Smooth muscle cell (in vitro differentiated cells): ENCODE data around the gene MLX. TPM values are rescaled to one million over a fixed set of nuclear protein-coding genes. Genes with fewer than 3 reads are reported as not detected.

Source experiments
- DNase-seq: peaks from one replicate; lab custom pipeline; 2025; ENCODE audit not compliant: unreplicated experiment; lab: John Stamatoyannopoulos, UW
- H2AFZ ChIP-seq: fragments of 200-600 bp; sonication (generic); 2 replicates; pipeline ENCODE4 v1.6.0; 2016; ENCODE audit warnings: antibody characterized with exemption, low read depth, mild to moderate bottlenecking
- H3F3A ChIP-seq: fragments of 200-600 bp; sonication (generic); 2 replicates; pipeline ENCODE4 v1.6.0; 2017; ENCODE audit warnings: antibody characterized with exemption, low read depth
- H3K27ac ChIP-seq: fragments of 200-600 bp; sonication (generic); 2 replicates; pipeline ENCODE4 v1.5.1; 2016; ENCODE audit warnings: low read depth, mild to moderate bottlenecking
- H3K27me3 ChIP-seq: fragments of 200-600 bp; sonication (generic); 2 replicates; pipeline ENCODE4 v1.6.1; 2016; ENCODE audit warnings: low read depth, mild to moderate bottlenecking
- H3K36me3 ChIP-seq: fragments of 200-600 bp; sonication (generic); 2 replicates; pipeline ENCODE4 v1.5.1; 2016; ENCODE audit warnings: low read depth
- H3K4me1 ChIP-seq: fragments of 200-600 bp; sonication (generic); 2 replicates; pipeline ENCODE4 v1.5.1; 2016; ENCODE audit warnings: low read depth
- H3K4me2 ChIP-seq: fragments of 200-600 bp; sonication (generic); 2 replicates; pipeline ENCODE4 v1.6.0; 2016; ENCODE audit warnings: mild to moderate bottlenecking
- H3K4me3 ChIP-seq: fragments of 200-600 bp; sonication (generic); 2 replicates; pipeline ENCODE4 v1.5.1; 2016; ENCODE audit warnings: mild to moderate bottlenecking
- H3K79me2 ChIP-seq: fragments of 200-600 bp; sonication (generic); 2 replicates; pipeline ENCODE4 v1.6.0; 2016; ENCODE audit warnings: low read depth, mild to moderate bottlenecking
- H3K9ac ChIP-seq: fragments of 200-600 bp; sonication (generic); 2 replicates; pipeline ENCODE4 v1.6.0; 2016; ENCODE audit warnings: low read depth
- H3K9me3 ChIP-seq: fragments of 200-600 bp; sonication (generic); replicated peaks from 2 replicates; pipeline ENCODE4 v1.5.1; 2016; ENCODE audit warnings: low read depth
- H4K20me1 ChIP-seq: fragments of 200-600 bp; sonication (generic); 2 replicates; pipeline ENCODE4 v1.6.0; 2016; ENCODE audit warnings: low read depth
- WGBS: methylation state at CpG from one replicate; pipeline ENCODE4 v1.1.7; 2016; ENCODE audit warnings: low lambda C conversion rate; 5-methylcytosine and 5-hydroxymethylcytosine counted together
- polyA plus RNA-seq: library from polyadenylated mRNA; unstranded; fragments of >200 nt; fragmentation: Nextera tagmentation; extraction: Ambion mirVana; gene quantifications from 2 replicates; pipeline ENCODE4 v1.2.1, GENCODE V29; 2016
- total RNA-seq: library from RNA; depleted of rRNA; stranded (reverse); fragments of >200 nt; gene quantifications from 2 replicates; pipeline ENCODE4 v1.2.3, GENCODE V29; 2014
- TF ChIP-seq, protein P1 (sequence below): fragments of 200-600 bp; sonication (generic); IDR thresholded peaks from 2 replicates; pipeline ENCODE4 v1.5.1; 2017; ENCODE audit warnings: borderline replicate concordance, mild to moderate bottlenecking, antibody characterized with exemption; ENCODE audit not compliant: insufficient read depth, poor library complexity, severe bottlenecking

The MLX gene
- total and polyA plus RNA-seq, 2 experiments from 2014 or later: 21.1 to 21.6 TPM

DNA sequence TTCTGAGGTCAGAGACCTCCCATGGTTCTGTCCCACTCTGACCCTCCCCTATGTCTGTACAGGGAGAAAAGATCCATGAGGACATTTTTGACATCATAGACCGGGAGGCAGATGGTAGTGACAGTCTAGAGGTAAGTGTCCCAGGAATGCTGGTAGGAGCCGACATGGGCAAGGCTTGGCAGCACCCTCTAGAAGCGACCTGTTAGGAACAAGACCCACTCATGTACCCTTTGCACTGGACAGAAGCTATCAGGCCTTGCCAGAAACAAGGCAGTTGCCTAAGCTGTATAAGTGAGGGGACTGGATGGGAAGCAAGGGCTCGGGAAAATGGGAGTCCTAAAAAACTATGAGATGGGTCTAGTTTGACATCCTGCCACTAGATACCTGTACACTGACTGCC lies 45.1 kb downstream of the MLX start:
- H3F3A ChIP-seq: no peaks in the 10 kb centered on the region
- H3K79me2 ChIP-seq: peaks cover 32% of the 10 kb centered on the region
- H3K36me3 ChIP-seq: peaks cover 2% of the 10 kb centered on the region
- WGBS: 100% methylated on average over 4 of the region's 4 CpGs
- no peaks in the 10 kb centered on the region for H3K9me3 ChIP-seq
- peaks cover 16% of the 10 kb centered on the region for H4K20me1 ChIP-seq
- H3K9ac ChIP-seq: no peak overlapping the region
- H3K27me3 ChIP-seq: no peaks in the 10 kb centered on the region
- H3K27ac ChIP-seq: no peak overlapping the region
- no peak overlapping the region for H2AFZ ChIP-seq
- no peak overlapping the region for H3K4me3 ChIP-seq
- TF ChIP-seq, protein P1, sequence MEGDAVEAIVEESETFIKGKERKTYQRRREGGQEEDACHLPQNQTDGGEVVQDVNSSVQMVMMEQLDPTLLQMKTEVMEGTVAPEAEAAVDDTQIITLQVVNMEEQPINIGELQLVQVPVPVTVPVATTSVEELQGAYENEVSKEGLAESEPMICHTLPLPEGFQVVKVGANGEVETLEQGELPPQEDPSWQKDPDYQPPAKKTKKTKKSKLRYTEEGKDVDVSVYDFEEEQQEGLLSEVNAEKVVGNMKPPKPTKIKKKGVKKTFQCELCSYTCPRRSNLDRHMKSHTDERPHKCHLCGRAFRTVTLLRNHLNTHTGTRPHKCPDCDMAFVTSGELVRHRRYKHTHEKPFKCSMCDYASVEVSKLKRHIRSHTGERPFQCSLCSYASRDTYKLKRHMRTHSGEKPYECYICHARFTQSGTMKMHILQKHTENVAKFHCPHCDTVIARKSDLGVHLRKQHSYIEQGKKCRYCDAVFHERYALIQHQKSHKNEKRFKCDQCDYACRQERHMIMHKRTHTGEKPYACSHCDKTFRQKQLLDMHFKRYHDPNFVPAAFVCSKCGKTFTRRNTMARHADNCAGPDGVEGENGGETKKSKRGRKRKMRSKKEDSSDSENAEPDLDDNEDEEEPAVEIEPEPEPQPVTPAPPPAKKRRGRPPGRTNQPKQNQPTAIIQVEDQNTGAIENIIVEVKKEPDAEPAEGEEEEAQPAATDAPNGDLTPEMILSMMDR: no peak
- H3K4me2 ChIP-seq: no peak overlapping the region
- DNase-seq: no peak
- H3K4me1 ChIP-seq: peaks cover 17% of the 10 kb centered on the region

- DNase-seq: no peak
- Histone ChIP-seq H4K20me1 (no peaks in the 10 kb centered on the region), H2AFZ (no peak overlapping the region), H3K79me2 (peaks cover 14% of the 10 kb centered on the region), H3K9ac (no peak overlapping the region), H3K4me3 (no peak overlapping the region), H3K9me3 (no peaks in the 10 kb centered on the region), H3K4me1 (peaks cover 4% of the 10 kb centered on the region), H3K4me2 (no peak overlapping the region), H3K27me3 (no peaks in the 10 kb centered on the region), H3K36me3 (peaks cover 2% of the 10 kb centered on the region), H3K27ac (no peak overlapping the region), H3F3A (no peaks in the 10 kb centered on the region)
- WGBS: 98% methylated on average over 17 of the region's 17 CpGs
- TF ChIP-seq, protein P1: no peak
These were observed 46.9 kb downstream of the MLX start for GRCh38 chr17:42613699-42614295.

DNA sequence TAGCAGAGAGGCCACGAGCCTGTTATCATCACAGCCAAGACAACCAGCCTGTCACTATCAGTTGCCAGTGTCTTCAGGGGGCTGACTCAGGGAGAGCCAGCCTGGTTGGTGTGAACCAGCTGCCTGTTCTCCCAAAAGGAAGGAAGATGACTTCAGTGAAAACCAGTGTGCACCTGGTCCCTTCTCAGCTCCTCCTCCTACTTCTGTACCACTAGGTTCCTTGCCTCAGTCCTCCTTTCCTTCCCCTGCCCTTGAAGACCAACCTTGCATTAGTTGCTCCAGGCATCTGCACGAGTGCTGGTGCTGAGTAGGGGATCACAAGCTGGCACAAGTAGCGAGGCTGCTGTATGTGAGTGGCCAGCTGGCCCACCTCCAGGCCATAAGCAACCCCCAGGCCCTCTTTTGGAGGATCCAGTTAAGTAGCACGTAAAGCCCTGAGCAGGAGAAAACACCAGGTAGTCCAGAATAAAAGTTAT lies 51.1 kb downstream of the MLX start:
- H3K4me1 ChIP-seq: no peaks in the 10 kb centered on the region
- H3K4me2 ChIP-seq: no peak overlapping the region

More for the DNA sequence above, 51.1 kb downstream of the MLX start:
- no peak overlapping the region for H2AFZ ChIP-seq
- H3K36me3 ChIP-seq: peaks cover 2% of the 10 kb centered on the region
- no peaks in the 10 kb centered on the region for H4K20me1 ChIP-seq
- H3K4me3 ChIP-seq: no peak overlapping the region
- no peak overlapping the region for H3K9ac ChIP-seq
- H3K27me3 ChIP-seq: no peaks in the 10 kb centered on the region
- DNase-seq: no peak
- H3F3A ChIP-seq: no peaks in the 10 kb centered on the region
- TF ChIP-seq, protein P1: no peak
- 81% methylated on average over 4 of the region's 4 CpGs for WGBS
- no peaks in the 10 kb centered on the region for H3K79me2 ChIP-seq
- no peaks in the 10 kb centered on the region for H3K9me3 ChIP-seq
- no peak overlapping the region for H3K27ac ChIP-seq
